Islet precursor cell (in vitro differentiated cells): Measurements from ENCODE around the gene ZNF148.
"Not testable (repeated sequence)": the region's sequence is repeated elsewhere in the genome, so short reads cannot be mapped to it uniquely, and the experiment has no call there.

Experiments used
- DNase-seq: peaks from one replicate; pipeline ENCODE4 v3.0.0-alpha.2; 2018

Gene ZNF148

GRCh38 chr3:125367403-125368230, 7.5 kb downstream of the ZNF148 start:
- DNase-seq = no peak

GRCh38 chr3:125366132-125366531, 9.0 kb downstream of the ZNF148 start:
- no peak for DNase-seq

GRCh38 chr3:125359700-125360099, 15.4 kb downstream of the ZNF148 start:
- DNase-seq = no peak

- no peak for DNase-seq
Observed at GRCh38 chr3:125358923-125359322, 16.2 kb downstream of the ZNF148 start.

GRCh38 chr3:125357837-125358236, 17.3 kb downstream of the ZNF148 start:
- DNase-seq = no peak

GRCh38 chr3:125357032-125357658, 18.0 kb downstream of the ZNF148 start:
- DNase-seq = peak; percentile 69

- DNase-seq = no peak
Observed at GRCh38 chr3:125356140-125357026, 18.7 kb downstream of the ZNF148 start.

- no peak for DNase-seq
Observed at GRCh38 chr3:125353659-125354058, 21.5 kb downstream of the ZNF148 start.

- DNase-seq = no peak
Observed at GRCh38 chr3:125353128-125353527, 22.0 kb downstream of the ZNF148 start.

GRCh38 chr3:125351814-125352456, 23.2 kb downstream of the ZNF148 start:
- no peak for DNase-seq

GRCh38 chr3:125351152-125351551, 24.0 kb downstream of the ZNF148 start:
- no peak for DNase-seq

- DNase-seq = no peak
Observed at GRCh38 chr3:125350597-125350996, 24.5 kb downstream of the ZNF148 start.

- no peak for DNase-seq
Observed at GRCh38 chr3:125349556-125350165, 25.5 kb downstream of the ZNF148 start.

GRCh38 chr3:125349055-125349454, 26.1 kb downstream of the ZNF148 start:
- no peak for DNase-seq

- not testable (repeated sequence) for DNase-seq
Observed at GRCh38 chr3:125343367-125343766, 31.8 kb downstream of the ZNF148 start.

GRCh38 chr3:125340121-125340520, 35.0 kb downstream of the ZNF148 start:
- DNase-seq = no peak

- DNase-seq = no peak
Observed at GRCh38 chr3:125337506-125337905, 37.6 kb downstream of the ZNF148 start.

- DNase-seq = no peak
Observed at GRCh38 chr3:125334675-125335560, 40.2 kb downstream of the ZNF148 start.

GRCh38 chr3:125332504-125332903, 42.6 kb downstream of the ZNF148 start:
- no peak for DNase-seq

GRCh38 chr3:125331243-125331642, 43.9 kb downstream of the ZNF148 start:
- DNase-seq = no peak

- DNase-seq = no peak
Observed at GRCh38 chr3:125326957-125327356, 48.2 kb downstream of the ZNF148 start.
